H9 (cell line): ENCODE data around the gene RASGRP4. TPM values are rescaled to one million over a fixed set of nuclear protein-coding genes. Genes with fewer than 3 reads are reported as not detected.

ENCODE experiments used
- DNase-seq: peaks from one replicate; pipeline ENCODE4 v3.0.0-alpha.2; 2017
- H2AFZ ChIP-seq: one replicate; pipeline ENCODE4 v1.6.1; 2013; ENCODE audit warnings: mild to moderate bottlenecking, low read length, control low read depth, moderate library complexity
- H2AK5ac ChIP-seq: 2 replicates; pipeline ENCODE4 v1.6.1; 2013; ENCODE audit warnings: low read length, control low read depth, mixed read lengths; ENCODE audit not compliant: insufficient read length
- H2BK120ac ChIP-seq: one replicate; pipeline ENCODE4 v1.6.1; 2013; ENCODE audit warnings: low read depth, mild to moderate bottlenecking, low read length, control low read depth, inconsistent platforms; ENCODE audit not compliant: poor library complexity, severe bottlenecking
- H2BK12ac ChIP-seq: 2 replicates; pipeline ENCODE4 v1.6.1; 2013; ENCODE audit warnings: low read length, control low read depth, mixed read lengths, low read depth; ENCODE audit not compliant: insufficient read length
- H2BK15ac ChIP-seq: 2 replicates; pipeline ENCODE4 v1.6.1; 2013; ENCODE audit warnings: low read depth, low read length, control low read depth
- H2BK20ac ChIP-seq: one replicate; pipeline ENCODE4 v1.6.1; 2013; ENCODE audit warnings: low read depth, mild to moderate bottlenecking, low read length, control low read depth, inconsistent platforms; ENCODE audit not compliant: poor library complexity, severe bottlenecking
- H2BK5ac ChIP-seq: 2 replicates; pipeline ENCODE4 v1.6.1; 2013; ENCODE audit warnings: low read length, control low read depth, mixed read lengths; ENCODE audit not compliant: insufficient read length
- H3K14ac ChIP-seq: 2 replicates; pipeline ENCODE4 v1.6.1; 2013; ENCODE audit warnings: low read length, control low read depth; ENCODE audit not compliant: insufficient read depth
- H3K18ac ChIP-seq: 2 replicates; pipeline ENCODE4 v1.6.1; 2013; ENCODE audit warnings: low read depth, mild to moderate bottlenecking, mixed read lengths, low read length, control low read depth; ENCODE audit not compliant: insufficient read length
- H3K23ac ChIP-seq: 2 replicates; pipeline ENCODE4 v1.6.1; 2013; ENCODE audit warnings: low read length, control low read depth, mixed read lengths, low read depth; ENCODE audit not compliant: insufficient read length
- H3K23me2 ChIP-seq: 2 replicates; pipeline ENCODE4 v1.6.1; 2013; ENCODE audit warnings: low read depth, mild to moderate bottlenecking, mixed read lengths, low read length, control low read depth; ENCODE audit not compliant: insufficient read length, poor library complexity, severe bottlenecking
- H3K27ac ChIP-seq: 2 replicates; pipeline ENCODE4 v1.5.1; 2013; ENCODE audit warnings: low read length, control low read depth, mixed read lengths, low read depth; ENCODE audit not compliant: insufficient read length
- H3K27me3 ChIP-seq: 2 replicates; pipeline ENCODE4 v1.6.1; 2013; ENCODE audit warnings: low read length, control low read depth, inconsistent platforms; ENCODE audit not compliant: insufficient read depth
- H3K4ac ChIP-seq: 2 replicates; pipeline ENCODE4 v1.6.1; 2013; ENCODE audit warnings: low read depth, mild to moderate bottlenecking, control low read depth, inconsistent platforms, low read length, moderate library complexity
- H3K4me1 ChIP-seq: 2 replicates; pipeline ENCODE4 v1.6.1; 2013; ENCODE audit warnings: low read length, control low read depth, inconsistent platforms; ENCODE audit not compliant: insufficient read depth
- H3K4me2 ChIP-seq: 2 replicates; pipeline ENCODE4 v1.6.1; 2013; ENCODE audit warnings: low read length, control low read depth, mixed read lengths; ENCODE audit not compliant: insufficient read length, insufficient read depth
- H3K56ac ChIP-seq: 2 replicates; pipeline ENCODE4 v1.6.1; 2013; ENCODE audit warnings: low read depth, mild to moderate bottlenecking, mixed read lengths, low read length, control low read depth; ENCODE audit not compliant: insufficient read length
- H3K79me1 ChIP-seq: 2 replicates; pipeline ENCODE4 v1.6.1; 2013; ENCODE audit warnings: low read depth, mild to moderate bottlenecking, moderate library complexity, low read length, control low read depth, inconsistent platforms; ENCODE audit not compliant: insufficient read depth, poor library complexity, severe bottlenecking
- H3K79me2 ChIP-seq: 2 replicates; pipeline ENCODE4 v1.6.1; 2013; ENCODE audit warnings: low read length, control low read depth, inconsistent platforms; ENCODE audit not compliant: insufficient read depth
- H3K9ac ChIP-seq: 2 replicates; pipeline ENCODE4 v1.6.1; 2013; ENCODE audit warnings: low read length, control low read depth, mixed read lengths; ENCODE audit not compliant: insufficient read length; ENCODE audit errors: extremely low read depth
- H3K9me3 ChIP-seq: one replicate; pipeline ENCODE4 v1.6.1; 2013; ENCODE audit warnings: low read depth, low read length, inconsistent platforms; ENCODE audit not compliant: control insufficient read depth
- H3T11ph ChIP-seq: one replicate; pipeline ENCODE4 v1.6.1; 2013; ENCODE audit warnings: mild to moderate bottlenecking, low read length, control low read depth, inconsistent platforms
- H4K20me1 ChIP-seq: one replicate; pipeline ENCODE4 v1.6.1; 2013; ENCODE audit not compliant: control insufficient read depth, insufficient read length, insufficient read depth
- H4K5ac ChIP-seq: 2 replicates; pipeline ENCODE4 v1.6.1; 2013; ENCODE audit warnings: low read depth, mild to moderate bottlenecking, mixed read lengths, low read length, control low read depth; ENCODE audit not compliant: insufficient read length
- H4K8ac ChIP-seq: replicated peaks from 2 replicates; pipeline ENCODE4 v1.6.1; 2013; ENCODE audit warnings: low read length, control low read depth, mixed read lengths, low read depth; ENCODE audit not compliant: insufficient read length
- H4K91ac ChIP-seq: 2 replicates; pipeline ENCODE4 v1.6.1; 2013; ENCODE audit warnings: low read depth, mild to moderate bottlenecking, moderate library complexity, mixed read lengths, low read length, control low read depth; ENCODE audit not compliant: insufficient read length
- H3K27ac Mint-ChIP-seq, 3 experiments: 2 replicates in 2 of 3; 3 replicates in 1 of 3; pipeline ENCODE4 v1.8.0; 2020 to 2021; ENCODE audit warnings: mixed read lengths in 3 of 3, mild to moderate bottlenecking in 1 of 3, moderate library complexity in 1 of 3
- H3K27me3 Mint-ChIP-seq: 2 replicates; pipeline ENCODE4 v1.8.0; 2021; ENCODE audit warnings: low read depth, mild to moderate bottlenecking, moderate library complexity, mixed read lengths
- H3K36me3 Mint-ChIP-seq, 3 experiments: 2 replicates in 2 of 3; 3 replicates in 1 of 3; pipeline ENCODE4 v1.8.0; 2020 to 2021; ENCODE audit warnings: low read depth in 3 of 3, mixed read lengths in 3 of 3; ENCODE audit not compliant: insufficient read depth in 1 of 3
- H3K4me1 Mint-ChIP-seq, 2 experiments: 2 replicates each; pipeline ENCODE4 v1.8.0; 2020; ENCODE audit warnings: mixed read lengths in 2 of 2
- H3K4me3 Mint-ChIP-seq, 2 experiments: 2 replicates in 1 of 2; 3 replicates in 1 of 2; pipeline ENCODE4 v1.8.0; 2020 to 2021; ENCODE audit warnings: mild to moderate bottlenecking in 2 of 2, mixed read lengths in 2 of 2, moderate library complexity in 1 of 2
- H3K9me3 Mint-ChIP-seq, 2 experiments: 2 replicates in 1 of 2; 3 replicates in 1 of 2; pipeline ENCODE4 v1.8.0; 2020; ENCODE audit warnings: mild to moderate bottlenecking in 2 of 2, mixed read lengths in 2 of 2, moderate library complexity in 1 of 2
- WGBS: extraction: QIAGEN DNeasy Blood & Tissue Kit; methylation state at CpG from one replicate; pipeline ENCODE4 v1.1.7; 2013; ENCODE audit warnings: missing lambda C conversion rate, low lambda C conversion rate, mixed read lengths; ENCODE audit not compliant: insufficient read length; ENCODE audit errors: extremely low coverage; 5-methylcytosine and 5-hydroxymethylcytosine counted together
- total RNA-seq: library from RNA; stranded (reverse); gene quantifications from 2 replicates; pipeline ENCODE4 v1.2.1, GENCODE V29; 2021
- TF ChIP-seq, protein P1 (sequence below): fragments of 200-600 bp; sonication (generic); conservative IDR thresholded peaks from 3 replicates; pipeline ENCODE4 v1.8.0; 2021; ENCODE audit warnings: antibody characterized with exemption, mild to moderate bottlenecking

RASGRP4 gene
- total RNA-seq, 1 experiment from 2014 or later = 0.28 TPM

DNA sequence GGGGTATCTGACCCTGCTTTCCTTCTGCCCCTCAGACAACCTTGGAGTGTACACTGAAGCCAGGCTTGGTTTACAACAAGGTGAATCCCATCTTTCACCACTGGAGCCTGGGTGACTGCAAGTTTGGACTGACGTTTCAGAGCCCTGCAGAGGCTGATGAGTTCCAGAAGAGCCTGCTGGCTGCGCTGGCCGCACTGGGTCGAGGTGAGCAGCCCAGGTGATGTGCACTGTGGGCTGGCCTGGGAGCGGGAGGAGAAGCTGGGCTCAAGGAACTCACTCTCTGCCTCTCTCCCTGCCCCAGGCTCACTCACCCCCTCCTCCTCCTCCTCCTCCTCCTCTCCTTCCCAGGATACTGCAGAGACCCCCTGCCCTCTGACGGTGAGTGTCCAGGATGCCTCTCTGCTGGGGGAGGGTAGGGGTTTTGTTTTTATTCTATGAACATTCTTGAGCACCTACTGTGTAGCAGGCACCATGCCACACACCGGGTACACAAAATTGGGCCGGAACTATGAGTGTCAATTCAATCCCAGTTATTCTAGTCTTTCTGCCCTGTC, 34.0 kb downstream of the RASGRP4 start:
- H3K27ac Mint-ChIP-seq = no peak overlapping the region
- Histone ChIP-seq H3K4ac (no peak overlapping the region), H3T11ph (no peak overlapping the region), H3K79me2 (no peaks in the 10 kb centered on the region; the same call in 1 of the 2 replicates), H4K20me1 (no peaks in the 10 kb centered on the region), H2BK20ac (no peak overlapping the region), H3K14ac (no peak overlapping the region), H2AFZ (no peak overlapping the region), H3K4me2 (no peak overlapping the region), H2BK15ac (no peak overlapping the region), H2BK12ac (no peak overlapping the region), H4K5ac (no peak overlapping the region), H3K9me3 (no peaks in the 10 kb centered on the region), H3K23ac (no peak overlapping the region), H3K56ac (no peak overlapping the region), H3K9ac (no peak overlapping the region), H2AK5ac (no peak overlapping the region), H4K8ac (no peak overlapping the region), H3K79me1 (no peaks in the 10 kb centered on the region), H2BK120ac (no peak overlapping the region), H2BK5ac (no peak overlapping the region), H3K27me3 (no peaks in the 10 kb centered on the region), H3K27ac (no peak overlapping the region), H3K18ac (no peak overlapping the region), H3K4me1 (no peaks in the 10 kb centered on the region; the same call in 1 of the 2 replicates), H3K23me2 (peaks cover 29% of the 10 kb centered on the region), H4K91ac (no peak overlapping the region)
- TF ChIP-seq, protein P1, sequence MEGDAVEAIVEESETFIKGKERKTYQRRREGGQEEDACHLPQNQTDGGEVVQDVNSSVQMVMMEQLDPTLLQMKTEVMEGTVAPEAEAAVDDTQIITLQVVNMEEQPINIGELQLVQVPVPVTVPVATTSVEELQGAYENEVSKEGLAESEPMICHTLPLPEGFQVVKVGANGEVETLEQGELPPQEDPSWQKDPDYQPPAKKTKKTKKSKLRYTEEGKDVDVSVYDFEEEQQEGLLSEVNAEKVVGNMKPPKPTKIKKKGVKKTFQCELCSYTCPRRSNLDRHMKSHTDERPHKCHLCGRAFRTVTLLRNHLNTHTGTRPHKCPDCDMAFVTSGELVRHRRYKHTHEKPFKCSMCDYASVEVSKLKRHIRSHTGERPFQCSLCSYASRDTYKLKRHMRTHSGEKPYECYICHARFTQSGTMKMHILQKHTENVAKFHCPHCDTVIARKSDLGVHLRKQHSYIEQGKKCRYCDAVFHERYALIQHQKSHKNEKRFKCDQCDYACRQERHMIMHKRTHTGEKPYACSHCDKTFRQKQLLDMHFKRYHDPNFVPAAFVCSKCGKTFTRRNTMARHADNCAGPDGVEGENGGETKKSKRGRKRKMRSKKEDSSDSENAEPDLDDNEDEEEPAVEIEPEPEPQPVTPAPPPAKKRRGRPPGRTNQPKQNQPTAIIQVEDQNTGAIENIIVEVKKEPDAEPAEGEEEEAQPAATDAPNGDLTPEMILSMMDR = no peak
- H3K36me3 Mint-ChIP-seq = peaks cover 26 to 45% (median 32%) of the 10 kb centered on the region in 3 experiments
- H3K27me3 Mint-ChIP-seq = peaks cover 19% of the 10 kb centered on the region
- peak overlapping the region in 1 of 2 experiments; percentile 18; a peak in 1 of 5 replicates for H3K4me3 Mint-ChIP-seq
- no peak for DNase-seq
- peaks cover 45 to 53% of the 10 kb centered on the region in 2 experiments for H3K4me1 Mint-ChIP-seq
- no peaks in the 10 kb centered on the region for H3K9me3 Mint-ChIP-seq
- no CpG with 5 or more reads among the region's 8 CpGs for WGBS
